ENCODE measurements around the gene BNIP3.
"Not testable (repeated sequence)": the region's sequence is repeated elsewhere in the genome, so short reads cannot be mapped to it uniquely, and the experiment has no call there.

BNIP3 gene

DNA sequence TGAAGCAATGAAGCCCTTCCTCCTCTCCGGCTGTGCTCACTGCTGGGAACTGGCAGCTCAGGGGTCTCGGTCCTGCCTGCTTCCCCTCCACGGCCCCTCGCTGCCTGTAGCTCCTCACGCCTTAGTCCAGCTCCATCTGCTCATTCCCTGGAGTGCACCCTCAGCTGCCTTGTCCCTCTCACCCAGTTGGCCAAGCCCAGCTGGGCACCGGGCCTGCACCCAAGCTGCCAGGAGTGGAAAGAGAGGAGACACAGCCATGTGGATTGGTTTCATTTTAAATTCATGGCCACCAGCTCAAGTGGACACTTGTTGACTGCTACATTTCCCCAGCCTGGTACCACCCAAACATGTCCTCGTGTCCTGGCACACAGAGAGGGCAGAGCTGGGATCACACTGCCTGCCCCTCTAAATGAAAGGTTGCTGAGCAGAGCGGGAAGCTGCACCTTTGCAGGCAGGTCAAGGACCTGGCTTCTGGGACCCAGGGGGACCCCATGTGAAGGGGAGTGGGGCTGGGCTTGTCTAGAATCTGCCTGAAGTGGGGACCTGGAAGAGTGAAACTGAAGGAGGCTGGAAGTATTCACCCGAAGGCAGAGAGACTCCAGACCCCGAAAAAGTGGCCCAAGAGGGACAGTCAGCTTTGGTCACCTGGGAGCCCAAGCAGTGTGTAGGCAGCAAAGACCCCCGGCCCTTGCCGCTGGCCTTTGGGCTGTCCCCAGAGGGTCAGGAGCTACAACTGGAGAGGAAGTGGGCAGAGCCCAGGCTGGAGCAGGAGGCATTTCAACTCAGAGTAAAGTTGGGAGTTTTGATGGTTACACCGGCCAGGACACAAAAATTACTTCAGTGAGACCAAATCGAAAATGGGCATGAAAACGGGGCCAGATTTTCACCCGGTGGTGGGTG is 15.0 kb upstream of the BNIP3 start:
- TF ChIP-seq, protein P1, sequence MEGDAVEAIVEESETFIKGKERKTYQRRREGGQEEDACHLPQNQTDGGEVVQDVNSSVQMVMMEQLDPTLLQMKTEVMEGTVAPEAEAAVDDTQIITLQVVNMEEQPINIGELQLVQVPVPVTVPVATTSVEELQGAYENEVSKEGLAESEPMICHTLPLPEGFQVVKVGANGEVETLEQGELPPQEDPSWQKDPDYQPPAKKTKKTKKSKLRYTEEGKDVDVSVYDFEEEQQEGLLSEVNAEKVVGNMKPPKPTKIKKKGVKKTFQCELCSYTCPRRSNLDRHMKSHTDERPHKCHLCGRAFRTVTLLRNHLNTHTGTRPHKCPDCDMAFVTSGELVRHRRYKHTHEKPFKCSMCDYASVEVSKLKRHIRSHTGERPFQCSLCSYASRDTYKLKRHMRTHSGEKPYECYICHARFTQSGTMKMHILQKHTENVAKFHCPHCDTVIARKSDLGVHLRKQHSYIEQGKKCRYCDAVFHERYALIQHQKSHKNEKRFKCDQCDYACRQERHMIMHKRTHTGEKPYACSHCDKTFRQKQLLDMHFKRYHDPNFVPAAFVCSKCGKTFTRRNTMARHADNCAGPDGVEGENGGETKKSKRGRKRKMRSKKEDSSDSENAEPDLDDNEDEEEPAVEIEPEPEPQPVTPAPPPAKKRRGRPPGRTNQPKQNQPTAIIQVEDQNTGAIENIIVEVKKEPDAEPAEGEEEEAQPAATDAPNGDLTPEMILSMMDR (IDR thresholded peaks at IDR 0.05; ENCODE audit: low read depth, low read length), result no peak
- no peak for DNase-seq (ENCODE audit: extremely low read depth, low read depth)

GRCh38 chr10:131994435-131994834 is 12.7 kb upstream of the BNIP3 start:
- DNase-seq (ENCODE audit: extremely low read depth, low read depth), result no peak
- TF ChIP-seq, protein P1 (IDR thresholded peaks at IDR 0.05; ENCODE audit: low read depth, low read length), result no peak

DNA sequence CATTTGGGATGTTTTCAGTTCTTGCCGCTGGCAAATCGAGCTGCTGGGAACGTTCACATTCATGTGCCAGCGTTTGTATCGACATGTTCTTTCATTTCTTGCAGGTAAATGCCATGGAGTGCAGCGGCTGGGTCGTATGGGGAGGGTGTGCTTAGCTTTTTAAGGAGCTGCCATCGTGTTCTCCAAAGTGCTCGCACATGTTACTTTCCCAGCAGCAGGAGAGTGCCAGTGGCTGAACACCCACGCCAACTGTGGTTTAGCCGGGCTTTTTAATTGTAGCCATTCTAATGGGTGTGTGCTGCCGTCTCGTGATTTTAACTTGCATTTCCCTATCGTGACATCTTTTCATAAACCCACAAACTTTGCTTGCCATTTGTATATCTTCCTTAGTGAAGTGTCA is 11.6 kb upstream of the BNIP3 start:
- TF ChIP-seq, protein P1 (IDR thresholded peaks at IDR 0.05; ENCODE audit: low read depth, low read length), result no peak
- DNase-seq (ENCODE audit: extremely low read depth, low read depth), result no peak

GRCh38 chr10:131991726-131992125 is 10.0 kb upstream of the BNIP3 start:
- DNase-seq (ENCODE audit: extremely low read depth, low read depth), result no peak

GRCh38 chr10:131987786-131988185 is 6.1 kb upstream of the BNIP3 start:
- DNase-seq (ENCODE audit: extremely low read depth, low read depth), result not testable (repeated sequence)

More at GRCh38 chr10:131991726-131992125, 10.0 kb upstream of the BNIP3 start:
- TF ChIP-seq, protein P1 (IDR thresholded peaks at IDR 0.05; ENCODE audit: low read depth, low read length), result no peak

GRCh38 chr10:131987301-131987700 is 5.6 kb upstream of the BNIP3 start:
- DNase-seq (ENCODE audit: extremely low read depth, low read depth), result not testable (repeated sequence)

- not testable (repeated sequence) for DNase-seq (ENCODE audit: extremely low read depth, low read depth)
These were observed 5.1 kb upstream of the BNIP3 start for GRCh38 chr10:131986851-131987250.

GRCh38 chr10:131983780-131984179 is 2.1 kb upstream of the BNIP3 start:
- DNase-seq (ENCODE audit: extremely low read depth, low read depth), result no peak
- TF ChIP-seq, protein P1 (IDR thresholded peaks at IDR 0.05; ENCODE audit: low read depth, low read length), result no peak

DNA sequence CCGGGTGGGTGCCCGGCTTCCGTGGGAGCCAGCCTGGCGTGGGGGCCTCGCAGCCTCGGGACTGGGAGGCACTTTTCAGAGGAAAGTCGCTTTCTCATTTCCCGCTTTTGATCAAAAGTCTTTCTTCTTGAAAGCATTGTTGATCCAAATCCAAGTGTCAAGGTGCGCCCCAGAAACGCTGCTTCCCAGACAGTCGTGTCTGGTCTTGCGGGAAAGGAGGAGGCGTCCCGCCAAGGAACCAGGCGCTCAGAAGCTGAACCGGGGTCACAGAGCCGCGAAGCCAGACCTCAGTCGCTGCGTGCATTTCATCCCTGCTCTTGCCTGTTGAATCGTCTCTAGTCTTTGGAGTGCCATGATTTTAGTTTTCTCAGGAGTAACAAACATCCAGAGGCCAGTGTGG is 1.1 kb upstream of the BNIP3 start:
- TF ChIP-seq, protein P1 (IDR thresholded peaks at IDR 0.05; ENCODE audit: low read depth, low read length), result no peak
- DNase-seq (ENCODE audit: extremely low read depth, low read depth), result no peak

All from AG09319 (cell line).